ENCODE measurements around the gene FAM204A. TPM values are rescaled to one million over a fixed set of nuclear protein-coding genes. Genes with fewer than 3 reads are reported as not detected.

The FAM204A gene
- total and polyA plus RNA-seq, 2 of the 13 experiments (the other 11 are each of a cell fraction or from before 2014, with no cell fraction given), result 9.2 to 61.0 TPM

DNA sequence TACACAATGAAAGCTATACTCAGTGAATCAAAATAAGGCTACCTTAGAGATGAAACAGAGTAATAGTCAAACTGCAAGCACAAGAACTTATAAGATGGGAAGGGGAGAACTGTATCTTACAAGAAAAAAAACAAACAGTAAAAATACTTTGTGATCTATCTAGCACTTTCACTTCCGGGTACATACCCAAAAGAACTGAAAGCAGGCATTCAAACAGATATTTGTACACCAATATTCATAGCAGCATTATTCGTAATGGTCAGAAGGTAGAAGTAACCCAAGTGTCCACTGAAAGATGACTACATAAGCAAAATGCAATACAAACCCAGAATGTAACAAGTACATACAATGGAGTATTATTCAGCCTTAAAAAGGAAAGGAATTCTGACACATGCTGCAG is 18.0 kb downstream of the FAM204A start:
- no peak for TF ChIP-seq ZGPAT (CRISPR knock-in tag; IDR thresholded peaks at IDR 0.05)
- TF ChIP-seq ZNF280B (CRISPR knock-in tag; IDR thresholded peaks at IDR 0.05; ENCODE audit: borderline replicate concordance), result no peak
- TF ChIP-seq SATB2 (CRISPR knock-in tag; IDR thresholded peaks at IDR 0.05), result no peak
- TF ChIP-seq ZNF333 (CRISPR knock-in tag; IDR thresholded peaks at IDR 0.05; ENCODE audit: borderline replicate concordance), result no peak
- no peak for TF ChIP-seq IKZF1 (IDR thresholded peaks at IDR 0.05)
- no peak for TF ChIP-seq RELA (CRISPR knock-in tag; IDR thresholded peaks at IDR 0.05)
- TF ChIP-seq, protein P1, sequence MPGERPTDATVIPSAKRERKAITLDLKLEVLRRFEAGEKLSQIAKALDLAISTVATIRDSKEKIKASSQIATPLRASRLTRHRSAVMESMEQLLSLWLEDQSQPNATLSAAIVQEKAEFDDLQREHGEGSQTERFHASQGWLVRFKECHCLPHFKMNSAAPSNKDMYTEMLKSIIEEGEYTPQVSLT (CRISPR knock-in tag; IDR thresholded peaks at IDR 0.05; ENCODE audit: borderline replicate concordance, low read depth), result no peak
- no peak for TF ChIP-seq EED (CRISPR knock-in tag; IDR thresholded peaks at IDR 0.05)
- TF ChIP-seq, protein P2, sequence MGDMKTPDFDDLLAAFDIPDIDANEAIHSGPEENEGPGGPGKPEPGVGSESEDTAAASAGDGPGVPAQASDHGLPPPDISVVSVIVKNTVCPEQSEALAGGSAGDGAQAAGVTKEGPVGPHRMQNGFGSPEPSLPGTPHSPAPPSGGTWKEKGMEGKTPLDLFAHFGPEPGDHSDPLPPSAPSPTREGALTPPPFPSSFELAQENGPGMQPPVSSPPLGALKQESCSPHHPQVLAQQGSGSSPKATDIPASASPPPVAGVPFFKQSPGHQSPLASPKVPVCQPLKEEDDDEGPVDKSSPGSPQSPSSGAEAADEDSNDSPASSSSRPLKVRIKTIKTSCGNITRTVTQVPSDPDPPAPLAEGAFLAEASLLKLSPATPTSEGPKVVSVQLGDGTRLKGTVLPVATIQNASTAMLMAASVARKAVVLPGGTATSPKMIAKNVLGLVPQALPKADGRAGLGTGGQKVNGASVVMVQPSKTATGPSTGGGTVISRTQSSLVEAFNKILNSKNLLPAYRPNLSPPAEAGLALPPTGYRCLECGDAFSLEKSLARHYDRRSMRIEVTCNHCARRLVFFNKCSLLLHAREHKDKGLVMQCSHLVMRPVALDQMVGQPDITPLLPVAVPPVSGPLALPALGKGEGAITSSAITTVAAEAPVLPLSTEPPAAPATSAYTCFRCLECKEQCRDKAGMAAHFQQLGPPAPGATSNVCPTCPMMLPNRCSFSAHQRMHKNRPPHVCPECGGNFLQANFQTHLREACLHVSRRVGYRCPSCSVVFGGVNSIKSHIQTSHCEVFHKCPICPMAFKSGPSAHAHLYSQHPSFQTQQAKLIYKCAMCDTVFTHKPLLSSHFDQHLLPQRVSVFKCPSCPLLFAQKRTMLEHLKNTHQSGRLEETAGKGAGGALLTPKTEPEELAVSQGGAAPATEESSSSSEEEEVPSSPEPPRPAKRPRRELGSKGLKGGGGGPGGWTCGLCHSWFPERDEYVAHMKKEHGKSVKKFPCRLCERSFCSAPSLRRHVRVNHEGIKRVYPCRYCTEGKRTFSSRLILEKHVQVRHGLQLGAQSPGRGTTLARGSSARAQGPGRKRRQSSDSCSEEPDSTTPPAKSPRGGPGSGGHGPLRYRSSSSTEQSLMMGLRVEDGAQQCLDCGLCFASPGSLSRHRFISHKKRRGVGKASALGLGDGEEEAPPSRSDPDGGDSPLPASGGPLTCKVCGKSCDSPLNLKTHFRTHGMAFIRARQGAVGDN (CRISPR knock-in tag; IDR thresholded peaks at IDR 0.05), result no peak
- no peak for TF ChIP-seq ZNF331 (CRISPR knock-in tag; IDR thresholded peaks at IDR 0.05)
- TF ChIP-seq IRF2 (CRISPR knock-in tag; IDR thresholded peaks at IDR 0.05), result no peak
- no peak for TF ChIP-seq CBFB (CRISPR knock-in tag; IDR thresholded peaks at IDR 0.05)
- no peak for TF ChIP-seq ARHGAP35 (CRISPR knock-in tag; IDR thresholded peaks at IDR 0.05; ENCODE audit: borderline replicate concordance)
- no peak for TF ChIP-seq MLLT10 (CRISPR knock-in tag; IDR thresholded peaks at IDR 0.05)
- no peak for TF ChIP-seq ARNT2 (CRISPR knock-in tag; IDR thresholded peaks at IDR 0.05; ENCODE audit: low read depth)
- Histone ChIP-seq H3K27ac (ENCODE audit: extremely low read length, insufficient read depth, low read length) (no peak overlapping the region), H3K4me3 (replicated peaks in 1 of 3; ENCODE audit: insufficient read depth in 1 of 3, low read depth in 2 of 3, low read length in 3 of 3) (no peak overlapping the region), H3K4me1 (ENCODE audit: insufficient read depth, low read length) (no peaks in the 10 kb centered on the region), H3K4me2 (ENCODE audit: low read depth, low read length) (no peak overlapping the region), H3K9ac (ENCODE audit: insufficient read depth, low read depth, low read length) (no peak overlapping the region), H2AFZ (ENCODE audit: low read length) (no peak overlapping the region), H3K36me3 (replicated peaks in 1 of 2; ENCODE audit: control insufficient read depth in 1 of 2, insufficient read depth in 2 of 2, low read length in 2 of 2) (peaks cover 13 to 52% of the 10 kb centered on the region in 2 experiments), H3K27me3 (ENCODE audit: control insufficient read depth in 1 of 2, insufficient read depth in 2 of 2, low read length in 2 of 2) (no peaks in the 10 kb centered on the region), H4K20me1 (ENCODE audit: insufficient read depth, low read length) (no peaks in the 10 kb centered on the region), H3K9me3 (ENCODE audit: low read length) (no peaks in the 10 kb centered on the region), H3K79me2 (ENCODE audit: insufficient read depth, low read length) (no peaks in the 10 kb centered on the region)
- FAIRE-seq (no peak), ATAC-seq (no peak), DNase-seq (ENCODE audit: low spot score) (no peak)
- BruUV-seq (replicated peaks), result no TSS peak
- intact Hi-C loops (cut with micrococcal nuclease; ENCODE audit: unreplicated experiment), result no loop called here
- POLR2A ChIA-PET, result no interaction called here
- 98% methylated on average over 2 of the region's 2 CpGs for WGBS (ENCODE audit: low lambda C conversion rate)
- CTCF ChIA-PET (ENCODE audit: low intra/inter-chr PET ratio, low total read pairs), result no interaction called here
- in situ Hi-C loops (cut with HindIII; ENCODE audit: extremely low pct_ligation_motif_present, low pct_unique_long_range_greater_than_20kb), result no loop called here
